ENCODE data around the gene RGL2. TPM values are rescaled to one million over a fixed set of nuclear protein-coding genes. Genes with fewer than 3 reads are reported as not detected.
"Not testable (repeated sequence)": the region's sequence is repeated elsewhere in the genome, so short reads cannot be mapped to it uniquely, and the experiment has no call there.

The RGL2 gene
- total and polyA plus RNA-seq, 2 donors (not counting 3 experiments of a cell fraction or from before 2014, with no cell fraction given) = 87.7 to 90.3 TPM

- CTCF ChIA-PET; FAIRE-seq; POLR2A ChIA-PET; H3K9ac ChIP-seq (replicated peaks; ENCODE audit: extremely low read depth, insufficient read depth, low read length); dilution Hi-C loops (cut with MboI; ENCODE audit: extremely low pct_ligation_motif_present, low sequenced_read_pairs); H3K4me2 ChIP-seq (ENCODE audit: insufficient read depth, low read length); H3K9me3 ChIP-seq (replicated peaks; ENCODE audit: control insufficient read depth, insufficient read depth, low read length); BruUV-seq (replicated peaks); intact Hi-C loops (cut with micrococcal nuclease); H3K27ac ChIP-seq (ENCODE audit: insufficient read depth, low read depth, low read length); H3K79me2 ChIP-seq (ENCODE audit: control insufficient read depth, insufficient read depth, low read length); H3K4me3 ChIP-seq (replicated peaks in 1 of 3; ENCODE audit: insufficient read depth in 1 of 3, low read depth in 1 of 3, low read length in 3 of 3); H4K20me1 ChIP-seq (replicated peaks; ENCODE audit: control insufficient read depth, extremely low read depth, insufficient read depth, low read length); H2AFZ ChIP-seq (ENCODE audit: low read depth, low read length); DNase-seq (ENCODE audit: low read depth, low spot score); H3K36me3 ChIP-seq (ENCODE audit: control insufficient read depth in 2 of 2, extremely low read depth in 1 of 2, insufficient read depth in 2 of 2, low read length in 2 of 2); H3K4me1 ChIP-seq (ENCODE audit: control insufficient read depth, extremely low read depth, insufficient read depth, low read length); H3K27me3 ChIP-seq (ENCODE audit: control insufficient read depth in 2 of 2, insufficient read depth in 2 of 2, low read length in 2 of 2); H3K9me1 ChIP-seq (replicated peaks; ENCODE audit: control insufficient read depth, extremely low read depth, insufficient read depth, low read length): not testable (repeated sequence)
Observed at GRCh38 chr6:33346972-33347371, 48.2 kb upstream of the RGL2 start.

DNA sequence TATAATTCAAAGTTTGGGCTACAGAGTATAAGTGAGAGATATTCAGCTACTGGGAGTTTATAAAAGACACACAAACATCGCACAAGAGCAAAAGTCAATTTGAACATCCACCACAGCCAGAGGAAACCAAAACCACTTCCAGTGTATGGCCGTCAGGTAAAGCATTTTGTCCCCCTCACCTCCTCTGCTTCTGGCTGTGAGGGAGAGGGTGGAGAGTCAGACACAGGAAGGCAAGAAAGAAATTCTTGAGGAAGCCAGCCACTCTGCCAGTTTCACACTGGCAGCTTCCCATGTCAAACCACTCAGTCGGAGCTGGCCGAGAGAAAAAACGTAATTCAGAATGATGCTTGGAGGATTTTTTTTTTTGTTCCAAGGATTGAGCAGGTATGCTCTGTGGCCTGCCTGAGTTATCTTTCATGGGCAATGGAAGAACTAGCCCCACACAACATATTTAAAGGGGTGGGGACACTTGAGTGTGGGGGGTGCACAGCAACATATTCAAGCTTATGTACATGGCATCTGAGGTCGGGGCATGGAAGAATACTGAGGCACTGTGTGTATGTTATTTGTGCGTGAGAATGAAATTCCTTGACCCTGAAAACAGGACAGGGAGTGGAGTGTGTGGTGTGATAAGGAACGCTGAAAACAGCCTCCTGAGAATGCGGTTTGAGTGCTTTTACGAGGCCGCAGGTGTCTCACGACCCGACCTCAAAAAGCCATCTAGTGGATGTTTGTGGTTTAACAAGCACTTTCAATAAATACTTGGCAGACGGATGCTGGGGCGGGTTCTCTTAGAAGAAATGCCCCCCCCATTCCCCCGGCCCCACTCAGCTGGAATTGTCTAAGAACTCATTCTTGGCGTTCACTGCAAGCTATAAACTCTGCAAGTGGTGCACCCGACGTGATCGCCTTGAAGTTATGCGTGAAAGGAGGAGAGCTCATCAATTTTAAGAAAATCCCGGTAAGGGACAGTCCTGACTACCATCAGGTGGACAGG lies 46.3 kb upstream of the RGL2 start:
- dilution Hi-C loops (cut with MboI; ENCODE audit: extremely low pct_ligation_motif_present, low sequenced_read_pairs) (no loop called here), intact Hi-C loops (cut with micrococcal nuclease) (loop anchor here (1.0 kb wide), 3 partner anchors 33 to 227 kb away; no protein-coding TSS in a partner anchor)
- no peaks in the 10 kb centered on the region for H3K4me1 ChIP-seq (ENCODE audit: control insufficient read depth, extremely low read depth, insufficient read depth, low read length)
- no peaks in the 10 kb centered on the region for H3K9me3 ChIP-seq (replicated peaks; ENCODE audit: control insufficient read depth, insufficient read depth, low read length)
- H3K27ac ChIP-seq (ENCODE audit: insufficient read depth, low read depth, low read length) = no peak overlapping the region
- no peak overlapping the region for H3K9ac ChIP-seq (replicated peaks; ENCODE audit: extremely low read depth, insufficient read depth, low read length)
- no peaks in the 10 kb centered on the region for H3K36me3 ChIP-seq (ENCODE audit: control insufficient read depth in 2 of 2, extremely low read depth in 1 of 2, insufficient read depth in 2 of 2, low read length in 2 of 2)
- no peak overlapping the region for H3K4me2 ChIP-seq (ENCODE audit: insufficient read depth, low read length)
- DNase-seq (ENCODE audit: low read depth, low spot score) = peak; percentile 84
- no peaks in the 10 kb centered on the region for H3K9me1 ChIP-seq (replicated peaks; ENCODE audit: control insufficient read depth, extremely low read depth, insufficient read depth, low read length)
- TF ChIP-seq, protein P1, sequence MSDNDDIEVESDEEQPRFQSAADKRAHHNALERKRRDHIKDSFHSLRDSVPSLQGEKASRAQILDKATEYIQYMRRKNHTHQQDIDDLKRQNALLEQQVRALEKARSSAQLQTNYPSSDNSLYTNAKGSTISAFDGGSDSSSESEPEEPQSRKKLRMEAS (IDR thresholded peaks at IDR 0.05; ENCODE audit: insufficient read depth, insufficient read length) = no peak
- peak; percentile 41 to 54 for TF ChIP-seq CTCF (IDR thresholded peaks at IDR 0.05; ENCODE audit: extremely low read depth in 1 of 2, insufficient read depth in 1 of 2, low read depth in 1 of 2, low read length in 2 of 2)
- BruUV-seq (replicated peaks) = no TSS peak
- ChIA-PET POLR2A (no interaction called here), CTCF (interaction anchor here (0.6 to 2.4 kb wide), 21 partner anchors 8 to 149 kb away, joined by 3 to 20 read pairs (median 4); partner anchors contain the start of genes B3GALT4, RGL2, ZBTB22 and ZBTB9)
- peak; percentile 68 for FAIRE-seq
- H3K27me3 ChIP-seq (ENCODE audit: control insufficient read depth in 2 of 2, insufficient read depth in 2 of 2, low read length in 2 of 2) = no peaks in the 10 kb centered on the region
- peak overlapping the region; percentile 83 for H2AFZ ChIP-seq (ENCODE audit: low read depth, low read length)
- no peaks in the 10 kb centered on the region for H3K79me2 ChIP-seq (ENCODE audit: control insufficient read depth, insufficient read depth, low read length)
- H3K4me3 ChIP-seq (replicated peaks in 1 of 3; ENCODE audit: insufficient read depth in 1 of 3, low read depth in 1 of 3, low read length in 3 of 3) = no peak overlapping the region
- no peaks in the 10 kb centered on the region for H4K20me1 ChIP-seq (replicated peaks; ENCODE audit: control insufficient read depth, extremely low read depth, insufficient read depth, low read length)

Measured in endothelial cell of umbilical vein (primary cell).